ENCODE results near the gene SLC38A10.

DNA sequence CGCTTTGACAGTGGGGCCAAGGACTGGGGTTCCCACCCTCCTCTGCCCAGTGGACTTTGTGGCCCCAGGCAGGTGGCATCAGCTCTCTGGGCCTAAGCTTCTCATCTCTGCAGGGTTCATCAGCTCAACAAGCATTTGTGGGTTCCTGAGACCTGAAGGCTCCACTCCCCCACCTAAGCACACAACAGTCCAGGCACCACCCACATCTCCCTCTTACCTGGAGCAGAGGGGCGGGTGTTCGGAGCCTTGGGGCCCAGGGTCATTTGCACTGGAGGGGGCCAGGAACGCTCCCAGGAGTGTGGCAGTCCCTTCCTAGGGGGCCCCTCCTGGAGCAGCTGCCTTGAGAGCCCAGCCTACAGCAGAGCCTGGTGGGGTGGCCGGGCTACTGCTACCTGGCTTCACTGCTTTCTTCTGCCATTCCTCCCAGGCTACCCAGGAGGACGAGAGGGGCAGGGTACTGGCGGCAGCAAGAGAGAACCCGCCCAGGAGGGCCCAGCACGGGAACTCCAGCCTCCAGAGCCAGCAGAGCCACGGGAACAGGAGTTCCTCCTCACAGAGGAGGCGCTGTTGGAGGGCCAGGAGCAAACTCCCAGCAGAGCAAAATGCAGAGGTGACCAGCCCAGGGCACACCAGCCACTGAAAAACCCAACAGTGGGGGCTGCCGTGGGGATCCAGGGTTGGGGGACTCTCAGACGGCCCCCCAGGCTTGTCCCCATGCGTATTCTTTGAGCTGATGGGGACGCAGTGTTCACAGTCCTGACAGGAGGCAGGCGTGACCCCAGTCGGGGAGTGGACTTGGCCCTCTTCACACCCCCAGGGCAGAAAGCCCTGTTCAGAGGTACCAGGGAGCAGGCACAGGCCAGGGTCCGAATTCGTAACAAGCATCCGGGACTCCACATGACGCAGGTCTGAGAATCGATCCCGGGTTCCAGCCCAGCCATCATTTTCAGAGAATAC lies 35.1 kb upstream of the SLC38A10 start:
- TF ChIP-seq RCOR1 (IDR thresholded peaks at IDR 0.05; ENCODE audit: insufficient replicate concordance, low read length) (no peak), SMC3 (IDR thresholded peaks at IDR 0.05; ENCODE audit: low read depth, low read length) (no peak), POLR2A (IDR thresholded peaks at IDR 0.05; ENCODE audit: low read depth, low read length) (no peak), MXI1 (IDR thresholded peaks at IDR 0.05; ENCODE audit: borderline replicate concordance, low read depth, low read length) (no peak), FOS (IDR thresholded peaks at IDR 0.05; ENCODE audit: low read depth, low read length) (no peak), RAD21 (IDR thresholded peaks at IDR 0.05; ENCODE audit: low read length) (no peak), RFX5 (IDR thresholded peaks at IDR 0.05; ENCODE audit: low read depth, low read length) (no peak), CHD1 (IDR thresholded peaks at IDR 0.05; ENCODE audit: low read depth, low read length) (no peak), BHLHE40 (IDR thresholded peaks at IDR 0.05; ENCODE audit: low read depth, low read length) (no peak), CEBPB (IDR thresholded peaks at IDR 0.05; ENCODE audit: low read depth, low read length) (no peak)
- TF ChIP-seq, protein P1, sequence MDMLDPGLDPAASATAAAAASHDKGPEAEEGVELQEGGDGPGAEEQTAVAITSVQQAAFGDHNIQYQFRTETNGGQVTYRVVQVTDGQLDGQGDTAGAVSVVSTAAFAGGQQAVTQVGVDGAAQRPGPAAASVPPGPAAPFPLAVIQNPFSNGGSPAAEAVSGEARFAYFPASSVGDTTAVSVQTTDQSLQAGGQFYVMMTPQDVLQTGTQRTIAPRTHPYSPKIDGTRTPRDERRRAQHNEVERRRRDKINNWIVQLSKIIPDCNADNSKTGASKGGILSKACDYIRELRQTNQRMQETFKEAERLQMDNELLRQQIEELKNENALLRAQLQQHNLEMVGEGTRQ (IDR thresholded peaks at IDR 0.05; ENCODE audit: low read depth, low read length), result no peak
- TF ChIP-seq, protein P2, sequence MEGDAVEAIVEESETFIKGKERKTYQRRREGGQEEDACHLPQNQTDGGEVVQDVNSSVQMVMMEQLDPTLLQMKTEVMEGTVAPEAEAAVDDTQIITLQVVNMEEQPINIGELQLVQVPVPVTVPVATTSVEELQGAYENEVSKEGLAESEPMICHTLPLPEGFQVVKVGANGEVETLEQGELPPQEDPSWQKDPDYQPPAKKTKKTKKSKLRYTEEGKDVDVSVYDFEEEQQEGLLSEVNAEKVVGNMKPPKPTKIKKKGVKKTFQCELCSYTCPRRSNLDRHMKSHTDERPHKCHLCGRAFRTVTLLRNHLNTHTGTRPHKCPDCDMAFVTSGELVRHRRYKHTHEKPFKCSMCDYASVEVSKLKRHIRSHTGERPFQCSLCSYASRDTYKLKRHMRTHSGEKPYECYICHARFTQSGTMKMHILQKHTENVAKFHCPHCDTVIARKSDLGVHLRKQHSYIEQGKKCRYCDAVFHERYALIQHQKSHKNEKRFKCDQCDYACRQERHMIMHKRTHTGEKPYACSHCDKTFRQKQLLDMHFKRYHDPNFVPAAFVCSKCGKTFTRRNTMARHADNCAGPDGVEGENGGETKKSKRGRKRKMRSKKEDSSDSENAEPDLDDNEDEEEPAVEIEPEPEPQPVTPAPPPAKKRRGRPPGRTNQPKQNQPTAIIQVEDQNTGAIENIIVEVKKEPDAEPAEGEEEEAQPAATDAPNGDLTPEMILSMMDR (conservative IDR thresholded peaks at IDR 0.05; ENCODE audit: low read depth, low read length), result no peak
- TF ChIP-seq, protein P3, sequence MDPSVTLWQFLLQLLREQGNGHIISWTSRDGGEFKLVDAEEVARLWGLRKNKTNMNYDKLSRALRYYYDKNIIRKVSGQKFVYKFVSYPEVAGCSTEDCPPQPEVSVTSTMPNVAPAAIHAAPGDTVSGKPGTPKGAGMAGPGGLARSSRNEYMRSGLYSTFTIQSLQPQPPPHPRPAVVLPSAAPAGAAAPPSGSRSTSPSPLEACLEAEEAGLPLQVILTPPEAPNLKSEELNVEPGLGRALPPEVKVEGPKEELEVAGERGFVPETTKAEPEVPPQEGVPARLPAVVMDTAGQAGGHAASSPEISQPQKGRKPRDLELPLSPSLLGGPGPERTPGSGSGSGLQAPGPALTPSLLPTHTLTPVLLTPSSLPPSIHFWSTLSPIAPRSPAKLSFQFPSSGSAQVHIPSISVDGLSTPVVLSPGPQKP (IDR thresholded peaks at IDR 0.05; ENCODE audit: borderline replicate concordance, low read depth, low read length), result no peak

All from IMR-90 (cell line).